Kasumi-1 (cell line): Measurements from ENCODE around the gene FOXD4.
"Not testable (repeated sequence)": the region's sequence is repeated elsewhere in the genome, so short reads cannot be mapped to it uniquely, and the experiment has no call there.

Experiments used
- DNase-seq, 2 experiments: peaks; one replicate each; lab custom pipeline; 2025; lab: John Stamatoyannopoulos, UW

Gene FOXD4

DNA sequence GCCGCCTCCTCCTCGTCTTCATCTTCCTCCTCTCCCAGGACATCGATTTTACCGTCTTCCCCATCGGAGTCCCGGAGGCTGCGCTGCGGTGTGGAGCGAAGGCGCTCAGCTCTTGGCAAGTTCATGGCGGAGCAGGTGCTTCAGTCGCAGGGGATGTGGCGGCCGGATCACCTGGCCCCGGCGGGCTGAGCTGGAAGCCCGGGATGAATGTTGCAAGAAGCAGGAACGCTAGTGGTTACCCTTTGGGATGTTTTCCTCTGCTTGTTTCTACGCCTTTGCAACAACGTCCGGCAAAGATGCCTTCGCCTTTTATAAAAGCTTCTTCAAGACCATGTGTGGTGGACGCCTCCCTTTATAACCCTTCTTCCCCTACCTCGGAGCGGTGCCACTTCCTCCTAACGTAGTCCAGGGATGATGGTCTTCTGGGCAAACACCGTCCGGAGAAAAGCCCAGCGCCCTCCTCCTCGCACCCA is at the start of gene FOXD4:
Gene FOXD4, minus strand, starts transcription at position 423 of the 473 bp plus-strand sequence. Its CDS starts 298 bp downstream, at position 125.
- not testable (repeated sequence) for DNase-seq

DNA sequence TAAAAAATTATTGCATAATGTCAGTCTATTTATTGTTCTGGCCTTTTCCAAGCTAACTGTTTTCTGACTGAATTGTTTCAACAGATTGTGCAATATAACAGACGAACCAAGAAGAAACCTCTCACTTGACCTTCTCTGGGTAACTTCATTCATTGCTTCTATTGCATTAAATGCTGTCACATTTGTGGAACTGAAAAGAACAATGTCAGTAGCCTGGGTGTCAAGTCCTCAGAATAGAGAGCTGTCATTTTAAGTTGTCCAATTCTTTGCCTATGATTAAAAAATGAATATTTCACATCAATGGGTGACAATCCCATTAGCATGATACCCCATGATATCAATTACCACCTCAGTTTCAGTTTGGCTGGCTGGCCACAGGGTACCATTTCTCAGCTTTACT is 41.7 kb upstream of the FOXD4 start:
- DNase-seq: not testable (repeated sequence)

GRCh38 chr9:151173-151572 is 33.0 kb upstream of the FOXD4 start:
- DNase-seq: not testable (repeated sequence)

DNA sequence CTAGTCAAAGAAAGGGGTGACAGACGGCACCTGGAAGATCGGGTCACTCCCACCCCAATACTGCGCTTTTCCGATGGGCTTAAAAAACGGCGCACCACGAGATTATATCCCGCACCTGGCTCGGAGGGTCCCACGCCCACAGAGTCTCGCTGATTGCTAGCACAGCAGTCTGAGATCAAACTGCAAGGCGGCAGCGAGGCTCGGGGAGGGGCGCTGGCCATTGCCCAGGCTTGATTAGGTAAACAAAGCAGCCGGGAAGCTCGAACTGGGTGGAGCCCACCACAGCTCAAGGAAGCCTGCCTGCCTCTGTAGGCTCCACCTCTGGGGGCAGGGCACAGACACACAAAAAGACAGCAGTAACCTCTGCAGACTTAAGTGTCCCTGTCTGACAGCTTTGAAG is 21.7 kb upstream of the FOXD4 start:
- not testable (repeated sequence) for DNase-seq

- not testable (repeated sequence) for DNase-seq
These were observed 848 bp downstream of the FOXD4 start for GRCh38 chr9:117144-117994.

- not testable (repeated sequence) for DNase-seq
These were observed 1.8 kb downstream of the FOXD4 start for GRCh38 chr9:116239-117077.

DNA sequence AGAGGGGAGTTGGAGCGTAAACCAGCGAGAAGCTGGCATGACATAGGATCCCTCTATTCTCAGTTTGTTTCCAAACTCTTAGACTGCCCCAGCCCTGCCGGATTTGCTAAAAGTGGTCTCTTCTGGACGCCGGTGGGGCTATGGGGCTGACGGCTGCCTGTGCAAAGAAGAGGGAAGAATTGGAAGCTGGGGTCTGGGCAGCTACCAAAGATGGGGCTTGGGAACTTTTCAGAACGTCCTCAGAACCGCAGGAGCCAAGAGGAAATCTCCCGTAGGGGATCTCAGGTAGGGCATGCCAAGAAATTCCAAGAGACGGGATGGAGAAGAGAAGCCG is 3.1 kb downstream of the FOXD4 start:
- DNase-seq: not testable (repeated sequence)

DNA sequence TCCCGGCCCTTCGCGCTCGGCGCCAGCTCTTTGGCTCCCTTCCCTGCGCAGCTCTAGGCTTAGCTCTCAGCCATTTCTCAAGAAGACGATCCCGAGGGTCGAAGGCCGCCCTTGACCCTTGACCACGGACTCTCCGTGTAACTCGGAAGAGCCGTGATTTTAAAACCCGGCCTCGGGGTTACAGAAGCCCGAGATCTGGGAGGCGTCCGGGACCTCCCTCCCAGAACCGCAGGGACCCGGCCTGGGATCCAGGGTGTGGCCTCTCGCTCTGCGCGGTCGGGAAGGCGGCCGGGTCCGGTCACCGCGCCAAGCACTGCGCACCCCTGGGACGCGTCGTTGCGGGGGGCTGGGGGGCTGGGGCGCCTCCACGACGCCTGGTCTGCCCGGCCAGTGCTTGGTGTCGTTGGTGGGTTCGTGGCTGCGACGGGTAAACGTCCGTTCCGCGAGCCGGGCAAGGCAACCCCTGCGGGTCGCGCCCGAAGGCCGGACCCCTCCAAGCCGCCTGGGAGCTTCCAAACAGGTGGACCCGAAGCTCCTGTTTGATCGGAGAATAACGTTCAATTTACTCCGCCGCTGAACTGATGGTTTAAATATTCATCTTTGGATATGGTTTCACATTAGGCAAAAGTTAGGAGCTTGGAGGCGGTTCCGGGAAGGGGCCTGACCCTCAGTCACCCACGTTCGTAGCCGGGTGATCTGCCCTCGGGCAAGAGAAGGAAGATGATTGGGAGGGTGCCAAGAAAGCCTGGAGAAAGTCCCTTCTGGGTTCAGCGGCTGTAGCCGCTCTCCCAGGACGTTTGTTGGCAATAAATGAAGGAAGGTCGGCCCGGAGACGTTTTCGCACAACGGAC is 3.7 kb downstream of the FOXD4 start:
- not testable (repeated sequence) for DNase-seq

DNA sequence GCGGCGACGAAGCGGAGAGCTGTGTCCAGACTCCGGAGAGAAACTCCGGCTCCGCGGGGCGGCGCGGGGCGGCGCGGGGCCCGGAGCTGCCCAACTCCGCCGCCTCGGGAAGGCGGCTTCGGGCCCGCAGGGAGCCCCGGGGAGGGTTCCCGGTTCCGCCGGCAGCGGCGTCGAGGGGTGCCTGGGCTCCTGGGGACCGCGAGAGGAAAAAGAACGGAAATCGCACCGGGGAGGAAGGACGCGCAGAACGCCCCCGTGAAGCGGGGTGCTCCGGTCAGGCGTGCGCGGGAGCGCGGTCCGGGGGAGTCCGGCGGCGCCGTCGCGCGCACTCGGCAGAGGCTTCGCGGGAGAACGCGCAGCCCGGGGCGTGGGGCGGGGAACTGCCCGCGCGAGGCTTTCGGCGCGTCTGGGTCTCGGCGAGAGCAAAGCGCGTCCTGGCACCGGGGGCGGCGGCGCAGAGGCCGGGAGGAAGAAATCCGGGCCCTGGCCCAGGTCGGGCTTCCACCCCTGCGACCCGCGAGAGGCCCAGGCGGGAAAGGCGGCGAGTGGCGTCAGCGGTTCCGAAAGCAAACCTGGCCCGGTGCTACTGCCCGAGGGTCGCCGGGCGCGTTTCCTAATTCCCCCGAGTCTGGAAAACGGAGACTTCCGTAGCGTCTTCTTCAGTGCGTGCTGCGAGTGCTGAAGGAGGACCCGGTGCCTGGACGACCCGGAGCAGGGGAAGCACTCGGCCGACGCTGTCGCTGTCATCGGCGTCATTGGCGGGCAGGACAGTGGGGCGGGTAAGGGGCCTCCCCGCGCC is 4.5 kb downstream of the FOXD4 start:
- DNase-seq: not testable (repeated sequence)

GRCh38 chr9:112589-113467 is 5.4 kb downstream of the FOXD4 start:
- DNase-seq: not testable (repeated sequence)

- not testable (repeated sequence) for DNase-seq
These were observed 7.5 kb downstream of the FOXD4 start for GRCh38 chr9:110672-111071.

GRCh38 chr9:109540-109939 is 8.7 kb downstream of the FOXD4 start:
- not testable (repeated sequence) for DNase-seq

DNA sequence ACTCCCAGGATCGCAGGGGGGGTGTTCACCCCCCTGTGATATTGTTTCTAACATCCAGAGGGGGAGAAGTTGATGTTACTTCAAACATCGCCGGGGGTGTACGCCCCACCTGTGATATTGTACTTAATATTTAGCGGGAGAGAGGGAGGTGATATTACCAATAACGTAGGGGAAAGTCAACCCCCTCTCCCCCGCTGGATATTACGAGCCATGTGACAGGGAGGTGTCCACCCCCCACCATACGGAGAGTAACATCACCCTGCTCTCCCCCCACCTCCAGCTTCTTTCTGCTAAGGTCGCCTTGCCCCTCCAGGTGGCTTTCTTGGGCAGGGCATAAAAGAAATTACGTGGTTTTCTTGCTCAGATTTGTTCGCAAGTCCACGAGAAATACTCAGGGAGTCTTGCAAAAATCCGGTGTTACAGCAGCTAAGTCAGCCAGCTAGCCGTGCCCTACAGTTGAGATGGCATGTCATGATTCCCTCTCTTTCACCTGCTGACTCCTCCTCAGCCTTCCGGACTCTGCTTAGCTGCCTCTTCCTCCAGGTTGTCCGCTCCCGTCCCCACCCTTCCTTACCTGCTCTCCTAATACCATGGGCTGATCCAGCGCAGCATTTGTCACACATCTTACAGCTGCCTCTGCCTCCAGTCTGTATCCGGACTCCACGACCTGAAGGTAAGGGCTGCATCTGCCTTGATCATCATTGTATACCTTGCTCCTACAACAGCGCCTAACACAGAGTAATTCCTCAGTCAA is 9.3 kb downstream of the FOXD4 start:
- not testable (repeated sequence) for DNase-seq

DNA sequence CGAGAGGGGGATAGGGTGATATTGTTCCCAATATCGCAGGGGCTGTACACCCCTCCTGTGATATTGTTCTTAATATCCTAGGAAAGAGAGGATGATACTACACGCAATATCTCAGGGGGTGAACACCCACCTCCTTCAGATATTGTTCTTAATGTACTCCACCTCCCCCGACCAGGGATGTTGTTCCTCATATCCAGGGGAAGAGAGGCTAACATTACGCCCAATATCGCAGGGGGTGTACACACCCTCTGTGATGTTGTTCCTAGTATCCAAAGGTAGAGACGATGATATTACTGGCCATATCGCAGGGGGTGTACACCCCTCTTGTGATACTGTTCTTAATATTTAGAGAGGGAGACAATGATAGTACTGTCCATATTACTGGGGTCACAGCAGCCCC is 12.2 kb downstream of the FOXD4 start:
- DNase-seq: not testable (repeated sequence)

DNA sequence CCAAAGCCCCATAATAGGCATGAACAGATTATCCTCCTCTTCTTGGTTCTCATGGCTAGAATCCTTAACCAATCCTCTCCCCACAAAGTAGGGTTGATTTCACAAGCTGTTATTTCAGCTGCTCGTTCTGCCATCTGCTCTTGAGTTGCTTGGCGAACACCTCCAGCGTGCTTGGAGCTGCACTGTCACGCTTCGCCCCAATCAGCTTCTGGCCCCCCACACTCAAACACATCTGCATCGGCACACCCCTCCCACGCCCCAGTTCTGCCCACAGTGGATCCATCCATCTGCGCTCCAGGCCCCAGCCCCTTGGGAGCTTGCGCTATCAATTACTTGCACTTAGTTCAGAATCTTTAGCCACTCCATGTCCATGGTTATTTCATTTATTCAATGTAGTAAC is 17.8 kb downstream of the FOXD4 start:
- DNase-seq: not testable (repeated sequence)

GRCh38 chr9:99867-100266 is 18.4 kb downstream of the FOXD4 start:
- not testable (repeated sequence) for DNase-seq

DNA sequence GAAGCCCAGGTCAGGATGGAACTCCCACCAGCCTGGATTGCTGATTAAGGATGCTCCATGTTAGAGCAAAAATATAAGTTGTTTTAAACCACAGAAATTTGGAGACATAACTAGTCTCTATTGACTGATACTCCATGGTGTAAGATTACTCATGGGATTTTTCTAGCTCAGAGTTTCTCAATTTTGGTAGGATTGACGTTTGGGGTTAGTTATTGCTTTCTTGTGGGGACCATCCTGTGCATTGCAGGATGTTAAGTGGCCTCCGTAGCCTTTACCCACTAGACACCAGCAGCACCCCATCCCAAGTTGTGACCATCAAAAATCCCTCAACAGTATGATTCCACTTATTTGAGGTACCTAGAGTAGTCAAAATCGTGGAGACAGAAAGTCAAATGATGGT is 19.4 kb downstream of the FOXD4 start:
- not testable (repeated sequence) for DNase-seq

DNA sequence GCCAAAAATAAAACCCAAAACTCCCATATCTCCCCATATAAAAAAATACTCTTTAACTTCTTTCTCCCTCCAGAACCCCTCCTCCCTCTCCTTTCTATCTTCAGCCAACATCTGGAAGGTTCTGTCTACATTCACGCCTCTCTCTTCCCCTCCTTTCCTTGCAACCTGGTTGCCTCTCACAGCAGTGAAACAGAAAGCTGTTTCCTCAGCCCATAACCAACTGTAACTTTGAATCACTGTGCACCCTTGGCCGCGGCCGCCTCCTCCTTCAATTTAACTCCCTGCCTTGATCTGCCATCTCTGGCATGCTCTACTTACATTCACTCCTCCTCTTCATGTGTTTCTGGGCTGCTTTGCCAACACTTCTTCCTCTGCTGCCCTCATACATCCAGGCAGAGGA is 23.2 kb downstream of the FOXD4 start:
- DNase-seq: not testable (repeated sequence)

- DNase-seq: not testable (repeated sequence)
These were observed 23.9 kb downstream of the FOXD4 start for GRCh38 chr9:94323-94722.
